ENCODE data around the gene FAM163B. TPM values are rescaled to one million over a fixed set of nuclear protein-coding genes. Genes with fewer than 3 reads are reported as not detected.

FAM163B gene
- polyA plus RNA-seq, 1 donor: 0.09 TPM

- no peak for DNase-seq
- Histone ChIP-seq H3K27me3 (ENCODE audit: control insufficient read depth, insufficient read depth, low read length) (peaks cover 4% of the 10 kb centered on the region), H3K9me3 (ENCODE audit: control insufficient read depth, low read depth, low read length) (no peaks in the 10 kb centered on the region), H3K4me3 (ENCODE audit: low read length) (no peak overlapping the region), H3K36me3 (ENCODE audit: control insufficient read depth, insufficient read depth, low read length) (no peaks in the 10 kb centered on the region), H3K27ac (ENCODE audit: low read length) (no peak overlapping the region), H3K4me1 (ENCODE audit: control insufficient read depth, insufficient read depth, low read length) (no peaks in the 10 kb centered on the region)
- 60% methylated on average over 1 of the region's 7 CpGs for WGBS (ENCODE audit: insufficient coverage, low lambda C conversion rate)
Observed at GRCh38 chr9:133647148-133647547, 38.0 kb upstream of the FAM163B start.

- DNase-seq: no peak
- H3K36me3 ChIP-seq (ENCODE audit: control insufficient read depth, insufficient read depth, low read length): no peaks in the 10 kb centered on the region
- H3K4me3 ChIP-seq (ENCODE audit: low read length): no peak overlapping the region
- no peaks in the 10 kb centered on the region for H3K4me1 ChIP-seq (ENCODE audit: control insufficient read depth, insufficient read depth, low read length)
- no peak overlapping the region for H3K27ac ChIP-seq (ENCODE audit: low read length)
- WGBS (ENCODE audit: insufficient coverage, low lambda C conversion rate): 88% methylated on average over 1 of the region's 10 CpGs
- no peaks in the 10 kb centered on the region for H3K9me3 ChIP-seq (ENCODE audit: control insufficient read depth, low read depth, low read length)
- H3K27me3 ChIP-seq (ENCODE audit: control insufficient read depth, insufficient read depth, low read length): peaks cover 4% of the 10 kb centered on the region
Observed at GRCh38 chr9:133645021-133645765, 36.0 kb upstream of the FAM163B start.

- no peaks in the 10 kb centered on the region for H3K27me3 ChIP-seq (ENCODE audit: control insufficient read depth, insufficient read depth, low read length)
- H3K9me3 ChIP-seq (ENCODE audit: control insufficient read depth, low read depth, low read length): no peaks in the 10 kb centered on the region
- DNase-seq: no peak
- no peaks in the 10 kb centered on the region for H3K36me3 ChIP-seq (ENCODE audit: control insufficient read depth, insufficient read depth, low read length)
- WGBS (ENCODE audit: insufficient coverage, low lambda C conversion rate): no CpG with 5 or more reads among the region's 23 CpGs
- H3K4me3 ChIP-seq (ENCODE audit: low read length): no peak overlapping the region
- H3K4me1 ChIP-seq (ENCODE audit: control insufficient read depth, insufficient read depth, low read length): no peaks in the 10 kb centered on the region
- H3K27ac ChIP-seq (ENCODE audit: low read length): no peak overlapping the region
Observed at GRCh38 chr9:133643978-133644760, 35.0 kb upstream of the FAM163B start.

GRCh38 chr9:133643362-133643755, 34.2 kb upstream of the FAM163B start:
- Histone ChIP-seq H3K9me3 (ENCODE audit: control insufficient read depth, low read depth, low read length) (no peaks in the 10 kb centered on the region), H3K4me3 (ENCODE audit: low read length) (no peak overlapping the region), H3K36me3 (ENCODE audit: control insufficient read depth, insufficient read depth, low read length) (no peaks in the 10 kb centered on the region), H3K4me1 (ENCODE audit: control insufficient read depth, insufficient read depth, low read length) (no peaks in the 10 kb centered on the region), H3K27me3 (ENCODE audit: control insufficient read depth, insufficient read depth, low read length) (no peaks in the 10 kb centered on the region), H3K27ac (ENCODE audit: low read length) (no peak overlapping the region)
- no CpG with 5 or more reads among the region's 20 CpGs for WGBS (ENCODE audit: insufficient coverage, low lambda C conversion rate)
- no peak for DNase-seq

GRCh38 chr9:133642708-133643361, 33.6 kb upstream of the FAM163B start:
- no peak for DNase-seq
- Histone ChIP-seq H3K27me3 (ENCODE audit: control insufficient read depth, insufficient read depth, low read length) (peaks cover under 1% of the 10 kb centered on the region), H3K4me1 (ENCODE audit: control insufficient read depth, insufficient read depth, low read length) (no peaks in the 10 kb centered on the region), H3K36me3 (ENCODE audit: control insufficient read depth, insufficient read depth, low read length) (no peaks in the 10 kb centered on the region), H3K9me3 (ENCODE audit: control insufficient read depth, low read depth, low read length) (no peaks in the 10 kb centered on the region), H3K4me3 (ENCODE audit: low read length) (no peak overlapping the region), H3K27ac (ENCODE audit: low read length) (no peak overlapping the region)
- WGBS (ENCODE audit: insufficient coverage, low lambda C conversion rate): no CpG with 5 or more reads among the region's 16 CpGs

GRCh38 chr9:133641861-133642595, 32.8 kb upstream of the FAM163B start:
- Histone ChIP-seq H3K27me3 (ENCODE audit: control insufficient read depth, insufficient read depth, low read length) (peaks cover 3% of the 10 kb centered on the region), H3K4me1 (ENCODE audit: control insufficient read depth, insufficient read depth, low read length) (no peaks in the 10 kb centered on the region), H3K27ac (ENCODE audit: low read length) (no peak overlapping the region), H3K4me3 (ENCODE audit: low read length) (no peak overlapping the region), H3K9me3 (ENCODE audit: control insufficient read depth, low read depth, low read length) (no peaks in the 10 kb centered on the region), H3K36me3 (ENCODE audit: control insufficient read depth, insufficient read depth, low read length) (no peaks in the 10 kb centered on the region)
- WGBS (ENCODE audit: insufficient coverage, low lambda C conversion rate): no CpG with 5 or more reads among the region's 25 CpGs
- DNase-seq: no peak

- Histone ChIP-seq H3K9me3 (ENCODE audit: control insufficient read depth, low read depth, low read length) (no peaks in the 10 kb centered on the region), H3K27me3 (ENCODE audit: control insufficient read depth, insufficient read depth, low read length) (peaks cover 3% of the 10 kb centered on the region), H3K4me1 (ENCODE audit: control insufficient read depth, insufficient read depth, low read length) (no peaks in the 10 kb centered on the region), H3K4me3 (ENCODE audit: low read length) (no peak overlapping the region), H3K36me3 (ENCODE audit: control insufficient read depth, insufficient read depth, low read length) (no peaks in the 10 kb centered on the region), H3K27ac (ENCODE audit: low read length) (no peak overlapping the region)
- WGBS (ENCODE audit: insufficient coverage, low lambda C conversion rate): no CpG with 5 or more reads among the region's 7 CpGs
- no peak for DNase-seq
Observed at GRCh38 chr9:133641396-133641655, 32.1 kb upstream of the FAM163B start.

- Histone ChIP-seq H3K4me3 (ENCODE audit: low read length) (no peak overlapping the region), H3K4me1 (ENCODE audit: control insufficient read depth, insufficient read depth, low read length) (no peaks in the 10 kb centered on the region), H3K27ac (ENCODE audit: low read length) (no peak overlapping the region), H3K9me3 (ENCODE audit: control insufficient read depth, low read depth, low read length) (no peaks in the 10 kb centered on the region), H3K27me3 (ENCODE audit: control insufficient read depth, insufficient read depth, low read length) (peaks cover 3% of the 10 kb centered on the region), H3K36me3 (ENCODE audit: control insufficient read depth, insufficient read depth, low read length) (no peaks in the 10 kb centered on the region)
- no peak for DNase-seq
- WGBS (ENCODE audit: insufficient coverage, low lambda C conversion rate): 92% methylated on average over 2 of the region's 13 CpGs
Observed at GRCh38 chr9:133640580-133641395, 31.6 kb upstream of the FAM163B start.

GRCh38 chr9:133640160-133640559, 31.0 kb upstream of the FAM163B start:
- Histone ChIP-seq H3K4me1 (ENCODE audit: control insufficient read depth, insufficient read depth, low read length) (no peaks in the 10 kb centered on the region), H3K9me3 (ENCODE audit: control insufficient read depth, low read depth, low read length) (no peaks in the 10 kb centered on the region), H3K27me3 (ENCODE audit: control insufficient read depth, insufficient read depth, low read length) (peaks cover 3% of the 10 kb centered on the region), H3K4me3 (ENCODE audit: low read length) (no peak overlapping the region), H3K36me3 (ENCODE audit: control insufficient read depth, insufficient read depth, low read length) (no peaks in the 10 kb centered on the region), H3K27ac (ENCODE audit: low read length) (no peak overlapping the region)
- DNase-seq: no peak
- WGBS (ENCODE audit: insufficient coverage, low lambda C conversion rate): no CpG with 5 or more reads among the region's 7 CpGs
